Kidney glomerular epithelial cell (primary cell): Measurements from ENCODE around the gene DGCR2.
"Not testable (repeated sequence)": the region's sequence is repeated elsewhere in the genome, so short reads cannot be mapped to it uniquely, and the experiment has no call there.

Experiments
- DNase-seq: peaks from one replicate; lab custom pipeline; 2025; lab: John Stamatoyannopoulos, UW

The DGCR2 gene

GRCh38 chr22:19122143-19122751 is at the start of gene DGCR2:
Gene DGCR2, minus strand, starts transcription at chr22:19122412. Its CDS starts 206 bp downstream, at chr22:19122206.
- DNase-seq, result peak; percentile 93

- no peak for DNase-seq
Observed at GRCh38 chr22:19169947-19170318, 47.7 kb upstream of the DGCR2 start.

- DNase-seq, result no peak
Observed at GRCh38 chr22:19169002-19169946, 47.1 kb upstream of the DGCR2 start.

- DNase-seq, result no peak
Observed at GRCh38 chr22:19168088-19168890, 46.1 kb upstream of the DGCR2 start.

- DNase-seq, result no peak
Observed at GRCh38 chr22:19167106-19167869, 45.1 kb upstream of the DGCR2 start.

GRCh38 chr22:19166421-19166820 is 44.2 kb upstream of the DGCR2 start:
- no peak for DNase-seq

GRCh38 chr22:19164425-19164824 is 42.2 kb upstream of the DGCR2 start:
- no peak for DNase-seq

GRCh38 chr22:19158649-19159048 is 36.4 kb upstream of the DGCR2 start:
- DNase-seq, result not testable (repeated sequence)

- not testable (repeated sequence) for DNase-seq
Observed at GRCh38 chr22:19156109-19156508, 33.9 kb upstream of the DGCR2 start.

GRCh38 chr22:19152942-19153883 is 31.0 kb upstream of the DGCR2 start:
- DNase-seq, result no peak

- no peak for DNase-seq
Observed at GRCh38 chr22:19151329-19152191, 29.3 kb upstream of the DGCR2 start.

GRCh38 chr22:19150482-19151328 is 28.5 kb upstream of the DGCR2 start:
- no peak for DNase-seq

GRCh38 chr22:19149991-19150390 is 27.8 kb upstream of the DGCR2 start, which contains the start of gene GSC2:
Gene GSC2, minus strand, starts transcription at chr22:19150292. Its CDS starts 9 bp downstream, at chr22:19150283.
- no peak for DNase-seq

GRCh38 chr22:19149047-19149883 is 27.1 kb upstream of the DGCR2 start:
- DNase-seq, result no peak

GRCh38 chr22:19148417-19149046 is 26.3 kb upstream of the DGCR2 start:
- DNase-seq, result no peak

- no peak for DNase-seq
Observed at GRCh38 chr22:19147195-19147780, 25.1 kb upstream of the DGCR2 start.
